WI38 (cell line): ENCODE results near the gene MDK.

Experiments used
- H3K4me3 ChIP-seq: 2 replicates; pipeline ENCODE4 v1.5.1; 2011; ENCODE audit warnings: low read depth, mild to moderate bottlenecking, control low read depth, low read length
- CTCF ChIP-seq: IDR thresholded peaks from 2 replicates; pipeline ENCODE4 v1.5.1; 2012; ENCODE audit warnings: low read depth, mild to moderate bottlenecking, control low read depth, low read length

The MDK gene

DNA sequence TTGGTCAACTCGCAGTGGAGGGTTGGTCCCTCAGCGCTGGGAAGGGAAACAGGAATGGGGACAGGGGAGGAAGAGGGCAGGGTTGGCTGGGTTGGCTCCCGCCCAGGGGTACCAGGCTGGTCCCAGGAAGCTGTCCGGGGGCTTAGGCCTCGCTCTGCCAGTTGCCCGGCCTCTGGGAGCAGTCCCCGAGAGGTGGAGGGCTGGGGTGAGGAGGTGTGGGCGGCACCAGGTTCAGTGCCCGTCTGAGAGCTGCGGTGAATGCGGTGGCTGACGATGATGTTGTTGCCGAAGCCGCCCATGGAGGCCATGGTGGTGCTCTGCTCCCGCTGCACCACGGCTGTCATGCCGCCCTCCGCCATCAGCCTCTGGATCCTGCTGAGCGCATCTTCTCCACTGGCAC, 16.1 kb downstream of the MDK start:
- H3K4me3 ChIP-seq: no peak overlapping the region
- TF ChIP-seq CTCF: no peak

- TF ChIP-seq CTCF: no peak
- H3K4me3 ChIP-seq: no peak overlapping the region
Observed at GRCh38 chr11:46402957-46403902, 21.8 kb downstream of the MDK start.

DNA sequence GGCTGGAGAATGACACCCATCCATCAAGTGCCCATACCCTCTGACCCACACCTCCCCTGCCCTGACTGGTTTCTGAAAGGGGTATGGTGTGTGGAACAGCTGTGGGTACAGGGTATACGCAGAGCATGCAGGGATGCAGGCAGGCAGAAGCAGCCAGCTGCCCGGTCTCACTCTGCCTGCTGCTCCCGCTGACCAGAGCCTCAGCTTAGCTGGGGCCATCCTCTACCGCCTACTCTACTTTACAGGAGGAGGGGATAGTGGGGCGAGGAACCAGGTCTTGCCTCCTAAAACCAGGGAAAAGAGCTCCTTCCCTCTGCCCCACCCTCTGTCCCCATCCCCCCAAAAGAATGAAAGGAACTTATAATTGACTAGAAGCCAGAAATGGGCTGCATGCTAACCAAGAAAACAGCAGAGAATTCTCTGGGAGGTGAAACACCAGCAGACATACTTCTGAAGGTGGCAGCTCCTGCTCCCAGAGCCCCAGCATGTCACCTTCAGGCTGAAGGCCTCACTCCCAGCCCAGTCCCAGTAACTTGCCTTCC, 23.1 kb downstream of the MDK start:
- no peak for TF ChIP-seq CTCF
- H3K4me3 ChIP-seq: no peak overlapping the region

DNA sequence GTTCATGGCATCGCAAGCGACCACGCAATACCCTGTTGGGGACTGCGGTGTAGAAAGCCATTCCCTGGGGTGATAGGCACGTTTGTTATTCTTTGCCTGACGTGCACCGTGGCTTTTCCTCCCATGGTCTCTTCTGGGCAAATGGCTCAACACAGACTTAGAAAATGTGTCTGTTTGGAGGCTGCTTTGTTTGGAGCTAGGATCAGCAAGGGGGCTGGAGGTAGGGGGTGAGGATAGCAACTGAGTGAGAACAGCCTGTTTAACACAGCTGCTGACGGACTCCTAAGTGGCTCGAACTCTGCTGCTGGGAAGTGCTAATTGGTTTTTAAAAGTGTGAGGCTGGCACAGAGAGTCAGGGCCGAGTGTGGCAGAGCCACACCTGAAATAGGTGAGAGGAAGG, 26.2 kb downstream of the MDK start:
- no peak overlapping the region for H3K4me3 ChIP-seq
- TF ChIP-seq CTCF: no peak

DNA sequence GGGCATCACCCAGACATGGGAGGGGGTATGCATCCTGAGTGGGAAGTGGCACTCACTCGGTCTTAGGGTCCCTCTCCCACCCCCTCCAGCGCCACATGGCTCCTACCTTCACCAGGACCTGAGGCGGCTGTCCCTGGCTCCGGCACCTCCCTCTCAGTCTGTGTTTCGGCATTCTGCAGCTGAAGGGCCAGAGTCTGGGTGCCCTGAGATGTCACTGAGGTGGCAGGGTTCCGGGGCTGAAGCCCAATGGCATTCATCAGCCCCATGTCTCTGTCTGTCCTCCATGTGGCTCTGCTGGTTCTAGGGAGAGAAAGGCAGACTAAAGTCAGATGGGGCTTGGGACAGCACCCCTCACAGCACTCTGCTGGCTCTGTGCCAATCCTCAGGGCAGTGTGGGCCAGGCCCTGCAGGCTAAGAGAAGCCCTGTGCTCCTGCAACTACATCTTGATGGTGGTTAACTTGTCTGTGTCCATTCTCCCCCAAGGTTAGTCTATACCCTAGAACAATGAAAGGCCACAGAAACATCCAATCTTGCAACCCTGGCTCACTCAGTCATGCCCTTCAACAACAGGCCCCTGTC, 27.0 kb downstream of the MDK start:
- no peak for TF ChIP-seq CTCF
- H3K4me3 ChIP-seq: no peak overlapping the region

DNA sequence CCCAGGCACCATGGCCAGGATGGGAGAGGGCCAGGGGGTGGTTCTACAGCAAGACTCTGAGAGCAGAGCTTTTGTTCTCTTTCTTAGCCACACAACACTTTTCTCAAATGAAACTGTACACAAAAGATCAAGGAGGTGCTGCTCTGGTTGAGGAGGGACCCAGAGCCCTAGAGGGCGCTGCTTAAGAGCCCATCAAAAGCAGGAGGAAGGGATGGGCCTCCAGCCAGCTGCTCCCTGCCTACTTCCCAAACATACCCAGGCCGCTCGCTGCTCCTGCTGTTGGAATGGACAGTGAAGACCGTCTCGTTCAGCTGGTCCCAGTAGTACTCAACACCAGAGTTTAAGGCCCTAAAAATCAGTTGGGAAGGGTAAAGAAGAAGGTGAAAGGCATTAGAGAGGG, 28.6 kb downstream of the MDK start:
- H3K4me3 ChIP-seq: no peak overlapping the region
- TF ChIP-seq CTCF: peak; percentile 6; the same call in 1 of the 2 replicates
